Measurements from ENCODE around the gene FAAP20.
A peak's percentile ranks its signal among the peaks of the same experiment; 100 is the strongest.

FAAP20 gene

DNA sequence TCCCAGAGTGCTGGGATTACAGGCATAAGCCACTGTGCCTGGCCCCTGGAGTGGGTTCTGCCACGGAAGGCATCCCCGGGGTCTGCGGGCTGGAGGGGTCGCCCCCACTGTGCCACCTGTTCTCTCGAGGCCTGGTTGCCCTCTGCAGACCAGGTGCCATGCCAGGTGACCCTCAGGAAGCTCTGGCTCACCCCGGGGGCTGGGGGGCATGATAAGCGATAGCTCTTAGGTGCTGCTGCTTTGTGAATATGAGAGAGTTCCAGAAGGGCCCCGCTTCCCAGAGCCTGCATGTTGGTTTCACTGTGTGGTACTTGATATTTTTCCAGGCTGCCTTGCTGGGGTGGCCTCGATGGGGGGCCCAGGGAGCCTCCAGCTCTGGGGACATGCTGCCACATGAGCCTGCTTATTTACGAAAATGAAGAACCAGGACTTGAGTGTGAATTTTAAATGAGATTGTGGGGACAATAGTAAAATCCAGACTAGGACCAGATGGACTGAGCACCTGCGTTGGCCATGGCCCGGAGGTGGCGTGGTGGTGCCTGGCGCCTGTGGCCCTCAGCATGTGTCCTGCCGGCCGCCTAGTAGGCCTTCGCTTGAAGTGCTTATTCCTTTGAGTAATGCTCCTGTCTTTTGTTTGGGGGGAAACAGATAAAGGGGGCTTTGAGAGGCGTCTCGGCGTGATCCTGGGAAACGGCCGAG lies 40.9 kb upstream of the FAAP20 start:
- H3K4me1 ChIP-seq (ENCODE audit: insufficient read depth, low read length) = peaks cover 38% of the 10 kb centered on the region
- ATAC-seq (ENCODE audit: insufficient read depth, low read depth) = no peak
- peaks cover 6% of the 10 kb centered on the region; the same call in 1 of the 2 replicates for H3K36me3 ChIP-seq (ENCODE audit: insufficient read depth, low read length)
- H3K4me2 ChIP-seq (ENCODE audit: insufficient read depth, low read length) = no peak overlapping the region
- TF ChIP-seq, protein P1, sequence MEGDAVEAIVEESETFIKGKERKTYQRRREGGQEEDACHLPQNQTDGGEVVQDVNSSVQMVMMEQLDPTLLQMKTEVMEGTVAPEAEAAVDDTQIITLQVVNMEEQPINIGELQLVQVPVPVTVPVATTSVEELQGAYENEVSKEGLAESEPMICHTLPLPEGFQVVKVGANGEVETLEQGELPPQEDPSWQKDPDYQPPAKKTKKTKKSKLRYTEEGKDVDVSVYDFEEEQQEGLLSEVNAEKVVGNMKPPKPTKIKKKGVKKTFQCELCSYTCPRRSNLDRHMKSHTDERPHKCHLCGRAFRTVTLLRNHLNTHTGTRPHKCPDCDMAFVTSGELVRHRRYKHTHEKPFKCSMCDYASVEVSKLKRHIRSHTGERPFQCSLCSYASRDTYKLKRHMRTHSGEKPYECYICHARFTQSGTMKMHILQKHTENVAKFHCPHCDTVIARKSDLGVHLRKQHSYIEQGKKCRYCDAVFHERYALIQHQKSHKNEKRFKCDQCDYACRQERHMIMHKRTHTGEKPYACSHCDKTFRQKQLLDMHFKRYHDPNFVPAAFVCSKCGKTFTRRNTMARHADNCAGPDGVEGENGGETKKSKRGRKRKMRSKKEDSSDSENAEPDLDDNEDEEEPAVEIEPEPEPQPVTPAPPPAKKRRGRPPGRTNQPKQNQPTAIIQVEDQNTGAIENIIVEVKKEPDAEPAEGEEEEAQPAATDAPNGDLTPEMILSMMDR (IDR thresholded peaks at IDR 0.05; ENCODE audit: borderline replicate concordance, extremely low read depth, low read length, poor library complexity, severe bottlenecking) = no peak
- peaks cover 98% of the 10 kb centered on the region for H4K20me1 ChIP-seq (ENCODE audit: insufficient read depth, low read length)
- H3K9ac ChIP-seq (ENCODE audit: low read depth, low read length) = no peak overlapping the region
- H3K9me3 ChIP-seq (ENCODE audit: insufficient read depth, low read length, severe bottlenecking) = no peaks in the 10 kb centered on the region
- no peak for DNase-seq
- H3K4me3 ChIP-seq (ENCODE audit: low read depth in 1 of 2, low read length in 2 of 2) = no peak overlapping the region
- no peak overlapping the region for H3K27ac ChIP-seq (ENCODE audit: low read length)
- peaks cover 98% of the 10 kb centered on the region for H3K79me2 ChIP-seq (ENCODE audit: insufficient read depth, low read length)
- no peaks in the 10 kb centered on the region for H3K27me3 ChIP-seq (ENCODE audit: insufficient read depth, low read length, poor library complexity)
- no peak overlapping the region for H2AFZ ChIP-seq (ENCODE audit: low read depth, low read length)

DNA sequence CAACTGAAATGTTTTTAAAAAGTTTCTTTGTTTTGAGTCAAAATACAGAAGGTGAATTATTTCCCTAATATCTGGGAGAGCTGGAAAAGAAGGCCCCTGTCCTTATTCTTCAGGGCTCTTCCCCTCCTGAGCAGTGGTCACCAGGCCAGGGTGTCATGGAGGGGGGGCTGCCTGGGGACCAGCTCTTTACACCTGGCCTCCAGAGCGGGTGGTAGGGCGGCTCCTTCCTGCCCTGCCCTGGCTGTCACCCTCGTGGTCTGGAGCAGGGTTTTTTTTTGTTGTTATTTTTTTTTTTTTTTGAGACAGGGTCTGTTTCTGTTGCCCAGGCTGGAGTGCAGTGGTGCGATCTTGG lies 40.2 kb upstream of the FAAP20 start:
- Histone ChIP-seq H3K27ac (ENCODE audit: low read length) (no peak overlapping the region), H3K27me3 (ENCODE audit: insufficient read depth, low read length, poor library complexity) (no peaks in the 10 kb centered on the region), H3K9ac (ENCODE audit: low read depth, low read length) (no peak overlapping the region), H3K4me2 (ENCODE audit: insufficient read depth, low read length) (no peak overlapping the region), H3K4me1 (ENCODE audit: insufficient read depth, low read length) (peaks cover 45% of the 10 kb centered on the region), H3K4me3 (ENCODE audit: low read depth in 1 of 2, low read length in 2 of 2) (no peak overlapping the region), H3K79me2 (ENCODE audit: insufficient read depth, low read length) (peaks cover 98% of the 10 kb centered on the region), H3K36me3 (ENCODE audit: insufficient read depth, low read length) (peaks cover 8% of the 10 kb centered on the region; the same call in 1 of the 2 replicates), H3K9me3 (ENCODE audit: insufficient read depth, low read length, severe bottlenecking) (no peaks in the 10 kb centered on the region), H2AFZ (ENCODE audit: low read depth, low read length) (no peak overlapping the region), H4K20me1 (ENCODE audit: insufficient read depth, low read length) (peaks cover 98% of the 10 kb centered on the region)
- TF ChIP-seq, protein P1 (IDR thresholded peaks at IDR 0.05; ENCODE audit: borderline replicate concordance, extremely low read depth, low read length, poor library complexity, severe bottlenecking) = no peak
- TF ChIP-seq EZH2 (IDR thresholded peaks at IDR 0.05; ENCODE audit: borderline replicate concordance, low read depth, low read length, severe bottlenecking) = no peak
- ATAC-seq (ENCODE audit: insufficient read depth, low read depth) = no peak
- DNase-seq = no peak

GRCh38 chr1:2233997-2234761 lies 39.6 kb upstream of the FAAP20 start:
- peaks cover 14% of the 10 kb centered on the region; the same call in 1 of the 2 replicates for H3K36me3 ChIP-seq (ENCODE audit: insufficient read depth, low read length)
- peaks cover 98% of the 10 kb centered on the region for H3K79me2 ChIP-seq (ENCODE audit: insufficient read depth, low read length)
- ATAC-seq (ENCODE audit: insufficient read depth, low read depth) (no peak), DNase-seq (no peak)
- TF ChIP-seq, protein P1 (IDR thresholded peaks at IDR 0.05; ENCODE audit: borderline replicate concordance, extremely low read depth, low read length, poor library complexity, severe bottlenecking) = no peak
- TF ChIP-seq EZH2 (IDR thresholded peaks at IDR 0.05; ENCODE audit: borderline replicate concordance, low read depth, low read length, severe bottlenecking) = no peak
- H3K4me1 ChIP-seq (ENCODE audit: insufficient read depth, low read length) = peaks cover 51% of the 10 kb centered on the region
- H3K27ac ChIP-seq (ENCODE audit: low read length) = no peak overlapping the region
- peaks cover 98% of the 10 kb centered on the region for H4K20me1 ChIP-seq (ENCODE audit: insufficient read depth, low read length)
- H3K4me3 ChIP-seq (ENCODE audit: low read depth in 1 of 2, low read length in 2 of 2) = no peak overlapping the region
- H3K9ac ChIP-seq (ENCODE audit: low read depth, low read length) = no peak overlapping the region
- no peak overlapping the region for H2AFZ ChIP-seq (ENCODE audit: low read depth, low read length)
- peak overlapping the region; percentile 38 for H3K4me2 ChIP-seq (ENCODE audit: insufficient read depth, low read length)
- no peaks in the 10 kb centered on the region for H3K9me3 ChIP-seq (ENCODE audit: insufficient read depth, low read length, severe bottlenecking)
- H3K27me3 ChIP-seq (ENCODE audit: insufficient read depth, low read length, poor library complexity) = peaks cover 1% of the 10 kb centered on the region

Data from DND-41 (cell line).